K562 (cell line): ENCODE data around the gene B3GAT3. TPM values are rescaled to one million over a fixed set of nuclear protein-coding genes. Genes with fewer than 3 reads are reported as not detected.
A peak's percentile ranks its signal among the peaks of the same experiment; 100 is the strongest.

ENCODE experiments used
- BRD9 ChIP-seq: fragments of 450-650 bp; IDR thresholded peaks from 2 replicates; pipeline ENCODE4 v1.6.1; 2018; ENCODE audit warnings: low read depth; ENCODE audit not compliant: partially characterized antibody
- DPF2 ChIP-seq: fragments of 450-650 bp; IDR thresholded peaks from 2 replicates; pipeline ENCODE4 v1.6.1; 2016
- ETV5 ChIP-seq: sonication (generic); formaldehyde crosslinking; IDR thresholded peaks from 2 replicates; pipeline ENCODE4 v1.4.0; 2020; ENCODE audit warnings: low read depth, mild to moderate bottlenecking, missing genetic modification reagents
- GABPB1 ChIP-seq: sonication (generic); formaldehyde crosslinking; IDR thresholded peaks from 2 replicates; pipeline ENCODE4 v1.8.0; 2022; ENCODE audit warnings: mild to moderate bottlenecking, missing genetic modification reagents
- HOMEZ ChIP-seq: fragments of 250-450 bp; sonication (Bioruptor Pico); IDR thresholded peaks from 2 replicates; pipeline ENCODE4 v1.4.0; 2020; ENCODE audit warnings: mild to moderate bottlenecking, moderate library complexity
- HOXB6 ChIP-seq: fragments of 250-450 bp; sonication (Bioruptor Pico); IDR thresholded peaks from 2 replicates; pipeline ENCODE4 v1.5.1; 2022; ENCODE audit warnings: mild to moderate bottlenecking, borderline replicate concordance
- KLF10 ChIP-seq: fragments of 250-450 bp; sonication (Bioruptor Pico); IDR thresholded peaks from 2 replicates; pipeline ENCODE4 v1.6.1; 2021; ENCODE audit warnings: matching md5 sums
- MNT ChIP-seq, 2 experiments: fragments of 450-650 bp; conservative IDR thresholded peaks; 2 replicates each; pipeline ENCODE4 v1.6.1; 2017; ENCODE audit warnings: mild to moderate bottlenecking in 2 of 2, moderate library complexity in 2 of 2
- NFIC ChIP-seq: fragments of 450-650 bp; IDR thresholded peaks from 2 replicates; pipeline ENCODE4 v1.6.1; 2017; ENCODE audit warnings: mild to moderate bottlenecking, inconsistent platforms
- NONO ChIP-seq, 2 experiments: fragments of 200-400 bp in 1 of 2; fragments of 450-650 bp in 1 of 2; formaldehyde crosslinking in 1 of 2; IDR thresholded peaks; 2 replicates each; pipeline ENCODE4 v1.6.1; 2017; ENCODE audit warnings: low read depth in 2 of 2, mild to moderate bottlenecking in 2 of 2, moderate library complexity in 2 of 2, low read length in 1 of 2
- PRPF4 ChIP-seq: fragments of 200-400 bp; formaldehyde crosslinking; IDR thresholded peaks from one replicate; pipeline ENCODE4 v1.6.1; 2017; ENCODE audit warnings: low read length, low read depth, mild to moderate bottlenecking; ENCODE audit not compliant: insufficient read depth, poor library complexity, severe bottlenecking
- SIRT6 ChIP-seq: IDR thresholded peaks from one replicate; pipeline ENCODE4 v1.6.1; 2012; ENCODE audit warnings: low read depth, mild to moderate bottlenecking, control low read depth, inconsistent platforms, low read length, moderate library complexity
- TEAD1 ChIP-seq, 2 experiments: fragments of 450-650 bp in 1 of 2; sonication (generic) in 1 of 2; formaldehyde crosslinking; IDR thresholded peaks; 2 replicates each; pipeline versions ENCODE4 v1.4.0 to v1.8.0; 2020 to 2022; ENCODE audit warnings: mild to moderate bottlenecking in 2 of 2, missing genetic modification reagents in 1 of 2
- TEAD4 ChIP-seq, 2 experiments: sonication (generic) in 1 of 2; formaldehyde crosslinking in 1 of 2; IDR thresholded peaks; 2 replicates each; pipeline versions ENCODE4 v1.6.1 to v1.8.0; 2012 to 2022; ENCODE audit warnings: borderline replicate concordance in 1 of 2, inconsistent platforms in 1 of 2, low read length in 1 of 2, mild to moderate bottlenecking in 1 of 2, missing genetic modification reagents in 1 of 2
- TFAP4 ChIP-seq: sonication (generic); formaldehyde crosslinking; IDR thresholded peaks from 2 replicates; pipeline ENCODE4 v1.8.0; 2022; ENCODE audit warnings: missing genetic modification reagents, mild to moderate bottlenecking, moderate library complexity, borderline replicate concordance
- TRIM28 ChIP-seq: fragments of 450-650 bp; IDR thresholded peaks from 2 replicates; pipeline ENCODE4 v1.6.1; 2017
- ZC3H8 ChIP-seq: fragments of 450-650 bp; IDR thresholded peaks from 2 replicates; pipeline ENCODE4 v1.6.1; 2017
- ZNF212 ChIP-seq: fragments of 450-650 bp; formaldehyde crosslinking; IDR thresholded peaks from 2 replicates; pipeline ENCODE4 v1.4.0; 2020; ENCODE audit warnings: mild to moderate bottlenecking
- ZNF347 ChIP-seq: fragments of 450-650 bp; formaldehyde crosslinking; IDR thresholded peaks from 2 replicates; pipeline ENCODE4 v1.4.0; 2020; ENCODE audit warnings: low read depth, mild to moderate bottlenecking, moderate library complexity
- polyA plus RNA-seq, 8 experiments: library from polyadenylated mRNA; depleted of rRNA in 4 of 8; stranded (reverse) in 5 of 8; unstranded in 3 of 8; fragments of >200 nt; fragmentation: Nextera tagmentation in 2 of 8; fragmentation: Illumina TruSeq in 1 of 8; extraction: Ambion mirVana in 2 of 8; extraction: Trizol in 1 of 8; gene quantifications; 2 replicates each; pipeline versions ENCODE4 v1.2.1 to v1.2.3, GENCODE V29; 2011 to 2014; ENCODE audit warnings: inconsistent platforms in 1 of 8, missing spikeins in 1 of 8
- total RNA-seq, 7 experiments: library from RNA; depleted of rRNA in 6 of 7; stranded (reverse); fragments of >200 nt in 6 of 7; fragmentation: Illumina TruSeq in 2 of 7; extraction: Trizol in 2 of 7; gene quantifications; 2 replicates each; pipeline versions ENCODE4 v1.2.1 to v1.2.3, GENCODE V29; 2011 to 2021; ENCODE audit warnings: low replicate concordance in 1 of 7

B3GAT3 gene
- total and polyA plus RNA-seq, 9 of the 15 experiments (the other 6 are each of a cell fraction or from before 2014, with no cell fraction given) = 0.30 to 64.0 (median 21.4) TPM

- no peak for TF ChIP-seq ZNF347
- TF ChIP-seq PRPF4 = peak; percentile 97
- peak; percentile 68 for TF ChIP-seq ETV5 (CRISPR knock-in tag)
- no peak for TF ChIP-seq DPF2
- no peak for TF ChIP-seq SIRT6
- TF ChIP-seq NFIC = peak; percentile 79
- TF ChIP-seq GABPB1 (CRISPR knock-in tag) = peak; percentile 79; the same call in 1 of the 2 replicates
- peak; percentile 63 for TF ChIP-seq TFAP4
- peak; percentile 63 to 90; a peak in 3 of 4 replicates for TF ChIP-seq NONO (IDR thresholded peaks at IDR 0.05; ENCODE audit: low read depth in 2 of 2, low read length in 1 of 2)
- peak; percentile 81 for TF ChIP-seq HOXB6 (CRISPR knock-in tag)
- peak; percentile 52 to 61; a peak in 2 of 4 replicates for TF ChIP-seq MNT (conservative IDR thresholded peaks at IDR 0.05)
- peak in 1 of 2 experiments; percentile 70; a peak in 2 of 4 replicates for TF ChIP-seq TEAD1 (CRISPR knock-in tag; IDR thresholded peaks at IDR 0.05)
- TF ChIP-seq TRIM28 = no peak
- TF ChIP-seq BRD9 = no peak
- TF ChIP-seq HOMEZ = no peak
- no peak for TF ChIP-seq ZC3H8
- TF ChIP-seq TEAD4 (IDR thresholded peaks at IDR 0.05; ENCODE audit: low read length) = no peak; the same call in 1 of the 2 replicates
- no peak for TF ChIP-seq TEAD4 (CRISPR knock-in tag; IDR thresholded peaks at IDR 0.05; ENCODE audit: borderline replicate concordance)
- TF ChIP-seq ZNF212 (CRISPR knock-in tag) = no peak
- TF ChIP-seq KLF10 (CRISPR knock-in tag) = peak; percentile 76; the same call in 1 of the 2 replicates
Measured at GRCh38 chr11:62665075-62665598, 43.4 kb upstream of the B3GAT3 start, which contains the start of the genes C11orf98 and CSKMT (continued).
